Activated CD4-positive, alpha-beta T cell treated with anti-CD3 and anti-CD28 coated beads, Interleukin-2, amount 10 ng/mL, durations not matched to agents 7 days and 5 days (primary cell): ENCODE measurements around the gene SNRPD3. TPM values are rescaled to one million over a fixed set of nuclear protein-coding genes. Genes with fewer than 3 reads are reported as not detected.

Experiments
- CTCF ChIA-PET: fragments of 350-600 bp; sonication (Branson Sonifier 250); formaldehyde crosslinking; loops from one replicate; lab custom pipeline; 2021; ENCODE audit warnings: antibody characterized with exemption; lab: Charles Lee
- POLR2A ChIA-PET: fragments of 350-600 bp; sonication (Branson Sonifier 250); formaldehyde crosslinking; loops from one replicate; lab custom pipeline; 2021; ENCODE audit warnings: antibody characterized with exemption; lab: Charles Lee
- DNase-seq: peaks from one replicate; pipeline ENCODE4 v3.0.0-alpha.2; 2020
- H3K27ac Mint-ChIP-seq: one replicate; pipeline ENCODE4 v1.8.0; 2021; ENCODE audit warnings: mild to moderate bottlenecking, moderate library complexity, mixed read lengths
- H3K27me3 Mint-ChIP-seq: one replicate; pipeline ENCODE4 v1.8.0; 2021; ENCODE audit warnings: mixed read lengths
- H3K36me3 Mint-ChIP-seq: one replicate; pipeline ENCODE4 v1.8.0; 2021; ENCODE audit warnings: low read depth, mixed read lengths
- H3K4me1 Mint-ChIP-seq: one replicate; pipeline ENCODE4 v1.8.0; 2021; ENCODE audit warnings: mixed read lengths
- H3K4me3 Mint-ChIP-seq: one replicate; pipeline ENCODE4 v1.8.0; 2021; ENCODE audit warnings: mild to moderate bottlenecking, moderate library complexity, mixed read lengths
- H3K9me3 Mint-ChIP-seq: one replicate; pipeline ENCODE4 v1.8.0; 2021; ENCODE audit warnings: mixed read lengths
- total RNA-seq, 2 experiments: library from RNA; stranded (reverse); gene quantifications; one replicate each; pipeline ENCODE4 v1.2.3, GENCODE V29; 2021

SNRPD3 gene
- total RNA-seq, 2 experiments from 2014 or later, result 120 to 139 TPM

GRCh38 chr22:24583221-24584165 is 27.7 kb downstream of the SNRPD3 start:
- no peak for DNase-seq
- CTCF ChIA-PET, result interaction anchor here (1.4 kb wide), 1 partner anchor 15 kb away, joined by 3 read pairs; no protein-coding TSS in a partner anchor
- H3K9me3 Mint-ChIP-seq, result no peaks in the 10 kb centered on the region
- POLR2A ChIA-PET, result no interaction called here
- H3K36me3 Mint-ChIP-seq, result no peaks in the 10 kb centered on the region
- no peaks in the 10 kb centered on the region for H3K27me3 Mint-ChIP-seq
- no peak overlapping the region for H3K4me3 Mint-ChIP-seq
- H3K4me1 Mint-ChIP-seq, result peaks cover 6% of the 10 kb centered on the region
- H3K27ac Mint-ChIP-seq, result peak overlapping the region; percentile 73

- POLR2A ChIA-PET, result no interaction called here
- H3K36me3 Mint-ChIP-seq, result no peaks in the 10 kb centered on the region
Observed at GRCh38 chr22:24584166-24584790, 28.5 kb downstream of the SNRPD3 start.

DNA sequence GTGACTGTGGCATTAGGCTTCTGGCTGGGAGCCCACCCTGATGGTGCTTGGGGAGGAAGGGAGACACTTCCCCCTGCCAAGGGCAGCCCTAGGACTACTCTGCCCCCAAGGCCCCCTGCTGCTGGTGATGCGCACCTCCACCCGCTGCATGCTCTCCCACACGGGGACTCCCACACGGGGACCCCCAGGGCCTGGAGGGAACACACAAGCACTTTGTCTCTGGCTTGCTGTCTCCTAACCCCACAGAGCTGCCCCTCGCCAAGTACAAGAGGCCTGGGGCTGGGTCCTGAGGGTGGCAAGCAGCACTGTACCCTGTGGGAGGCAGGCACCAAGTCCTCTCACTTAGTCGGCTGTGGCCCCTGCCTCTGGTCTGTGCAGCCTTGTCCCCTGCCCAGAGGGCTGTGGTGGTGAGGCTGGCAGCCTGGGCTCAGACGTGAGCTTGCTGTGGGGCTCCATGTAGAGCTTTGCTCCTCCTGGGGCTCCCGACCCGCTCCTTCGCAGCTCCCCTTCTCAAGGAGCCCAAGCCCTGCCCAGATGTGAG is 29.1 kb downstream of the SNRPD3 start:
- no peak overlapping the region for H3K27ac Mint-ChIP-seq
- H3K36me3 Mint-ChIP-seq, result no peaks in the 10 kb centered on the region
- CTCF ChIA-PET, result interaction anchor here (0.8 to 1.2 kb wide), 2 partner anchors 13 to 26 kb away, joined by 3 read pairs; no protein-coding TSS in a partner anchor
- DNase-seq, result no peak
- no peaks in the 10 kb centered on the region for H3K9me3 Mint-ChIP-seq
- POLR2A ChIA-PET, result no interaction called here
- no peak overlapping the region for H3K4me3 Mint-ChIP-seq
- no peaks in the 10 kb centered on the region for H3K27me3 Mint-ChIP-seq
- peaks cover 6% of the 10 kb centered on the region for H3K4me1 Mint-ChIP-seq

More at GRCh38 chr22:24584166-24584790, 28.5 kb downstream of the SNRPD3 start:
- no peaks in the 10 kb centered on the region for H3K9me3 Mint-ChIP-seq
- H3K27ac Mint-ChIP-seq, result peak overlapping the region; percentile 73
- H3K27me3 Mint-ChIP-seq, result no peaks in the 10 kb centered on the region
- H3K4me1 Mint-ChIP-seq, result peaks cover 6% of the 10 kb centered on the region
- H3K4me3 Mint-ChIP-seq, result no peak overlapping the region
- no peak for DNase-seq
- CTCF ChIA-PET, result interaction anchor here (0.8 to 1.4 kb wide), 2 partner anchors 12 to 14 kb away, joined by 3 read pairs; no protein-coding TSS in a partner anchor

GRCh38 chr22:24585461-24585860 is 29.7 kb downstream of the SNRPD3 start:
- Mint-ChIP-seq H3K36me3 (no peaks in the 10 kb centered on the region), H3K4me1 (peaks cover 6% of the 10 kb centered on the region), H3K27ac (no peak overlapping the region), H3K27me3 (no peaks in the 10 kb centered on the region), H3K4me3 (no peak overlapping the region), H3K9me3 (no peaks in the 10 kb centered on the region)
- ChIA-PET POLR2A (no interaction called here), CTCF (interaction anchor here (1.2 kb wide), 1 partner anchor 26 kb away, joined by 3 read pairs; no protein-coding TSS in a partner anchor)
- no peak for DNase-seq

DNA sequence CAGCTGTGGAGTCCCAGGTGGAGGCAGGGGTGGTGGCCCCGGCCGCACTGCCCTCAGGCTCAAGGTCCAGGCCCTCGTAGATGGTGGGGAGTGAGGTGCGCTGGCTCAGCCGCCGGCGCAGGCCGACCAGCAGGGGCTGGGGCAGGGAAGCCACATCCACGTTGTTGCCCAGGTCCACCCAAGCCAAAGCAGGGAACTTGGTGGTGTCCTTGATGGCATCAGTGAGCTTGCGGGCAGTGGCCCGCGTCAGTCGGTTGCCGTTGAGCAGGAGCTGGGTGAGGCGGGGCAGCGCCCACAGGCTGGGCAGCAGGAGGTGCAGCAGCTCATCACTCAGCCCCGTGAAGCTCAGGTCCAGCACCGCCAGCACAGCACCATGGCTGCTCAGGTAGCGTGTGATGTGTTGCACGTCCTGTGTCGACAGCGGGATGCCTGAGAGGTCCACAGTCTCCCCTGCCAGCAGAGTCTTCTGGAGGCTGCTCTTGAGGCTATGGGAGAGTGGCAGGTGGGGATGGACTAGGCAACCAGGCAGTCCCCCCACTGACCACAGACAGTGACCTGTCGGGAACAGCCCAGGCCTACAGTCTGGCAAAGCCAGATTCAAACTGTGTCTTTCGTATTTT is 30.2 kb downstream of the SNRPD3 start:
- ChIA-PET CTCF (interaction anchor here (1.2 kb wide), 1 partner anchor 27 kb away, joined by 3 read pairs; no protein-coding TSS in a partner anchor), POLR2A (no interaction called here)
- Mint-ChIP-seq H3K4me1 (peaks cover 6% of the 10 kb centered on the region), H3K27ac (no peak overlapping the region), H3K27me3 (no peaks in the 10 kb centered on the region), H3K9me3 (no peaks in the 10 kb centered on the region), H3K36me3 (no peaks in the 10 kb centered on the region), H3K4me3 (no peak overlapping the region)
- DNase-seq, result no peak

DNA sequence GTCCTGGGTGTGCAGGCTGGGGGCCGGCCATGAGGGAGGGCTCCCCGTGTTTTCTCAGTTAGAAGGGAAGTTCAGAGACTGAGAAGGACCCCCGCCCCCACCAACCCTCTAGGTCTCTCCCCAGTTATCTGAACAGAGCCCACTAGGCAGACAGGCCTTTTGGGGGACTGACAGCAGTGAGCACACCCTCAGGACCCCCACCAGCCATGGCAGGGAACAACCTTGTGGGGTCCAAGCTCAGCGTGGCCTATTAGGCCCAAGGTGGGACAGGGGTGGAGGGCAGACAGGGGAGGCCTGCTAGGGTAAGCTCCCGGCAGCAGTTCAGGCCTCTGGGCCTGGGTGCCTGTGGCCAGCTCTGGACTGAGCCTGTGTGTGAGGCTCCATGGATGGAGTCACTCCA is 31.5 kb downstream of the SNRPD3 start:
- Mint-ChIP-seq H3K4me3 (no peak overlapping the region), H3K27ac (no peak overlapping the region), H3K9me3 (no peaks in the 10 kb centered on the region), H3K27me3 (peaks cover under 1% of the 10 kb centered on the region), H3K4me1 (peaks cover 9% of the 10 kb centered on the region), H3K36me3 (no peaks in the 10 kb centered on the region)
- ChIA-PET POLR2A (no interaction called here), CTCF (interaction anchor here (0.5 kb wide), 1 partner anchor 10 kb away, joined by 3 read pairs; no protein-coding TSS in a partner anchor)
- no peak for DNase-seq

- no peak overlapping the region for H3K4me3 Mint-ChIP-seq
- ChIA-PET CTCF (no interaction called here), POLR2A (no interaction called here)
- no peaks in the 10 kb centered on the region for H3K9me3 Mint-ChIP-seq
- peaks cover 2% of the 10 kb centered on the region for H3K27me3 Mint-ChIP-seq
- H3K27ac Mint-ChIP-seq, result no peak overlapping the region
- DNase-seq, result no peak
- H3K36me3 Mint-ChIP-seq, result no peaks in the 10 kb centered on the region
- H3K4me1 Mint-ChIP-seq, result peaks cover 11% of the 10 kb centered on the region
Observed at GRCh38 chr22:24587948-24588347, 32.1 kb downstream of the SNRPD3 start.

- H3K4me1 Mint-ChIP-seq, result peaks cover 14% of the 10 kb centered on the region
- H3K9me3 Mint-ChIP-seq, result no peaks in the 10 kb centered on the region
- CTCF ChIA-PET, result no interaction called here
Observed at GRCh38 chr22:24588381-24588756, 32.6 kb downstream of the SNRPD3 start.

GRCh38 chr22:24588757-24589481 is 33.1 kb downstream of the SNRPD3 start:
- Mint-ChIP-seq H3K27ac (no peak overlapping the region), H3K9me3 (no peaks in the 10 kb centered on the region), H3K27me3 (peaks cover 2% of the 10 kb centered on the region), H3K36me3 (no peaks in the 10 kb centered on the region), H3K4me1 (peaks cover 10% of the 10 kb centered on the region), H3K4me3 (no peak overlapping the region)
- DNase-seq, result no peak
- CTCF ChIA-PET, result no interaction called here
- POLR2A ChIA-PET, result no interaction called here

More at GRCh38 chr22:24588381-24588756, 32.6 kb downstream of the SNRPD3 start:
- Mint-ChIP-seq H3K4me3 (no peak overlapping the region), H3K36me3 (no peaks in the 10 kb centered on the region), H3K27me3 (peaks cover 2% of the 10 kb centered on the region), H3K27ac (no peak overlapping the region)
- POLR2A ChIA-PET, result no interaction called here
- no peak for DNase-seq

- no peaks in the 10 kb centered on the region for H3K36me3 Mint-ChIP-seq
- H3K9me3 Mint-ChIP-seq, result no peaks in the 10 kb centered on the region
- peaks cover 2% of the 10 kb centered on the region for H3K27me3 Mint-ChIP-seq
- H3K4me1 Mint-ChIP-seq, result peaks cover 8% of the 10 kb centered on the region
- H3K27ac Mint-ChIP-seq, result no peak overlapping the region
- POLR2A ChIA-PET, result no interaction called here
- CTCF ChIA-PET, result no interaction called here
- DNase-seq, result no peak
- no peak overlapping the region for H3K4me3 Mint-ChIP-seq
Observed at GRCh38 chr22:24589518-24590030, 33.8 kb downstream of the SNRPD3 start.

DNA sequence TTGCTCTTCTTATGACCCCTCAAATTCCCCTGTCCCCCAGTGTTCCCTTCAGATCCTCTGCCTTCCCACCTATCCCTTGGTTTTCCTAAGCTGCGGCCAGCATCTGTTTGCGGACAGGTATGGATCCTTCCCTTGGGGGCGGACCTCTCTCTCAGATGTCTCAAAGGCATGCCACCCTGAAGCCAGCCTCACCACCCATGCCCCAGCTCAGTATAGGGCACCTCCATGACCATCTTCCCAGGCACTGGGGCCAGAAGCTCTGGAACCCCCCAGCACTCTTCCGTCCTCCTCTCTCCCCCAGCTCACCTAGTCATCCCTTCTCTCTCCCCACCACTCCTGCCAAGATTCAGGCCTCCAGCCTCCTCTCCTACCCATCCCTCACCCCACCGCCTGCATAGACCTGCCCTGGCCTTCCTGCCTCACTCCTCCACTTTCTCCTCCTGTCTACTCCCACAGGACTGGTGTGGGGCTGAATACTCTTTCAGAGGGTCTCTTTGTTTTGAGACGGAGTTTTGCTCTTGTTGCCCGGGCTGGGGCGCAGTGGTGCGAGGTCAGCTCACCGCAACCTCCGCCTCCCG is 34.9 kb downstream of the SNRPD3 start:
- Mint-ChIP-seq H3K9me3 (no peaks in the 10 kb centered on the region), H3K27me3 (peaks cover 2% of the 10 kb centered on the region), H3K4me3 (no peak overlapping the region), H3K4me1 (peaks cover 8% of the 10 kb centered on the region), H3K27ac (no peak overlapping the region), H3K36me3 (no peaks in the 10 kb centered on the region)
- no peak for DNase-seq
- ChIA-PET POLR2A (no interaction called here), CTCF (interaction anchor here (0.7 to 1.2 kb wide), 3 partner anchors 14 to 26 kb away, joined by 3 to 4 read pairs (median 3); no protein-coding TSS in a partner anchor)
